CD14-positive monocyte (primary cell): ENCODE measurements around the gene ANKLE2. TPM values are rescaled to one million over a fixed set of nuclear protein-coding genes. Genes with fewer than 3 reads are reported as not detected.
A peak's percentile ranks its signal among the peaks of the same experiment; 100 is the strongest.

Experiments
- DNase-seq, 3 donors: peaks; one replicate each; pipeline ENCODE4 v3.0.0-alpha.2; 2011 to 2022
- H2AFZ ChIP-seq: 2 replicates; pipeline ENCODE4 v1.6.0; 2012; ENCODE audit warnings: mild to moderate bottlenecking, low read depth, low read length, inconsistent platforms; ENCODE audit not compliant: insufficient read depth, poor library complexity, severe bottlenecking
- H3K27ac ChIP-seq, 2 donors: 1 replicate in 1 of 2; 2 replicates in 1 of 2; pipeline ENCODE4 v1.5.1; 2012 to 2013; ENCODE audit warnings: low read length in 2 of 2, control low read depth in 1 of 2, inconsistent platforms in 1 of 2, low read depth in 1 of 2, mild to moderate bottlenecking in 1 of 2
- H3K27me3 ChIP-seq, 2 donors: one replicate each; pipeline versions ENCODE4 v1.6.0 to v1.6.1; 2011 to 2013; ENCODE audit warnings: low read length in 2 of 2; ENCODE audit not compliant: control insufficient read depth in 2 of 2, insufficient read depth in 2 of 2
- H3K36me3 ChIP-seq, 2 donors: replicated peaks in 1 of 2; 1 replicate in 1 of 2; 2 replicates in 1 of 2; pipeline versions ENCODE4 v1.5.1 to v1.6.1; 2012 to 2013; ENCODE audit warnings: low read length in 2 of 2, control low read depth in 1 of 2, inconsistent platforms in 1 of 2, mild to moderate bottlenecking in 1 of 2; ENCODE audit not compliant: insufficient read depth in 2 of 2, control insufficient read depth in 1 of 2
- H3K4me1 ChIP-seq, 2 donors: 1 replicate in 1 of 2; 2 replicates in 1 of 2; pipeline versions ENCODE4 v1.5.1 to v1.6.1; 2012 to 2013; ENCODE audit warnings: low read length in 2 of 2, control low read depth in 1 of 2, inconsistent platforms in 1 of 2, mild to moderate bottlenecking in 1 of 2, moderate library complexity in 1 of 2; ENCODE audit not compliant: insufficient read depth in 2 of 2, control insufficient read depth in 1 of 2
- H3K4me2 ChIP-seq: replicated peaks from 2 replicates; pipeline ENCODE3; 2012; ENCODE audit warnings: low read length, moderate library complexity, mild to moderate bottlenecking; ENCODE audit not compliant: poor library complexity, severe bottlenecking; ENCODE audit errors: extremely low read depth
- H3K4me3 ChIP-seq, 3 experiments: fragments of 200-600 bp in 1 of 3; sonication (generic) in 1 of 3; replicated peaks in 1 of 3; 1 replicate in 2 of 3; 2 replicates in 1 of 3; pipeline ENCODE4 v1.5.1; 2011 to 2013; ENCODE audit warnings: low read length in 3 of 3, mild to moderate bottlenecking in 3 of 3, control low read depth in 2 of 3, low read depth in 2 of 3, inconsistent platforms in 1 of 3, moderate library complexity in 1 of 3
- H3K79me2 ChIP-seq: 2 replicates; pipeline ENCODE4 v1.6.0; 2012; ENCODE audit warnings: mild to moderate bottlenecking, control low read depth, inconsistent platforms, low read length, moderate library complexity; ENCODE audit not compliant: insufficient read depth
- H3K9ac ChIP-seq: 2 replicates; pipeline ENCODE4 v1.6.0; 2017; ENCODE audit warnings: low read length, mild to moderate bottlenecking; ENCODE audit not compliant: insufficient read depth, poor library complexity, severe bottlenecking
- H3K9me3 ChIP-seq, 2 donors: replicated peaks in 1 of 2; 1 replicate in 1 of 2; 2 replicates in 1 of 2; pipeline versions ENCODE4 v1.5.1 to v1.6.1; 2012 to 2013; ENCODE audit warnings: low read length in 2 of 2, control low read depth in 1 of 2; ENCODE audit not compliant: control insufficient read depth in 1 of 2, insufficient read depth in 1 of 2
- H4K20me1 ChIP-seq: 2 replicates; pipeline ENCODE4 v1.6.0; 2012; ENCODE audit warnings: mild to moderate bottlenecking, low read length, control low read depth, moderate library complexity; ENCODE audit not compliant: insufficient read depth
- H3K27ac Mint-ChIP-seq, 7 donors: one replicate each; pipeline ENCODE4 v1.8.0; 2020; ENCODE audit warnings: mild to moderate bottlenecking in 7 of 7, mixed read lengths in 7 of 7, moderate library complexity in 6 of 7, inconsistent platforms in 2 of 7
- H3K27me3 Mint-ChIP-seq, 3 donors: one replicate each; pipeline ENCODE4 v1.8.0; 2021 to 2022; ENCODE audit warnings: low read depth in 3 of 3, mild to moderate bottlenecking in 3 of 3, mixed read lengths in 3 of 3, moderate library complexity in 3 of 3, inconsistent platforms in 1 of 3
- H3K36me3 Mint-ChIP-seq, 2 donors: one replicate each; pipeline ENCODE4 v1.8.0; 2020; ENCODE audit warnings: mixed read lengths in 2 of 2, inconsistent platforms in 1 of 2, mild to moderate bottlenecking in 1 of 2
- H3K4me1 Mint-ChIP-seq: one replicate; pipeline ENCODE4 v1.8.0; 2020; ENCODE audit warnings: mild to moderate bottlenecking, mixed read lengths
- H3K4me3 Mint-ChIP-seq, 2 donors: one replicate each; pipeline ENCODE4 v1.8.0; 2020; ENCODE audit warnings: mild to moderate bottlenecking in 2 of 2, mixed read lengths in 2 of 2, moderate library complexity in 1 of 2
- H3K9me3 Mint-ChIP-seq, 7 donors: one replicate each; pipeline ENCODE4 v1.8.0; 2020 to 2022; ENCODE audit warnings: mixed read lengths in 7 of 7, mild to moderate bottlenecking in 6 of 7, moderate library complexity in 6 of 7, inconsistent platforms in 2 of 7
- WGBS: methylation state at CpG from one replicate; pipeline ENCODE4 v1.1.5; 2013; ENCODE audit warnings: missing lambda C conversion rate; ENCODE audit not compliant: insufficient coverage; 5-methylcytosine and 5-hydroxymethylcytosine counted together
- intact Hi-C, 2 donors: fragments of 100-400 bp; cut with micrococcal nuclease; formaldehyde crosslinking; loops; one replicate each; pipeline versions ENCODE4 v1.15.0 to v1.15.1; 2023
- polyA plus RNA-seq, 3 donors: library from polyadenylated mRNA; depleted of rRNA in 1 of 3; unstranded in 2 of 3; stranded (reverse) in 1 of 3; fragments of 300-500 nt in 2 of 3; fragments of >200 nt in 1 of 3; fragmentation: Illumina TruSeq in 2 of 3; gene quantifications; 1 replicate in 2 of 3; 2 replicates in 1 of 3; pipeline ENCODE4 v1.2.3, GENCODE V29; 2012 to 2021
- TF ChIP-seq, protein P1 (sequence below): fragments of 200-600 bp; IDR thresholded peaks from one replicate; pipeline ENCODE4 v1.8.0; 2022; ENCODE audit warnings: antibody characterized with exemption, mild to moderate bottlenecking

The ANKLE2 gene
- polyA plus RNA-seq, 3 donors: 10.1 to 88.4 (median 15.0) TPM

- H3K79me2 ChIP-seq: no peaks in the 10 kb centered on the region
- peaks cover 0 to 6% of the 10 kb centered on the region in 2 donors for H3K36me3 ChIP-seq
- Mint-ChIP-seq H3K4me3 (no peak overlapping the region), H3K36me3 (peaks cover 22 to 46% of the 10 kb centered on the region in 2 donors), H3K4me1 (peaks cover 7% of the 10 kb centered on the region), H3K27ac (peak overlapping the region in 1 of 7 donors; percentile 71), H3K9me3 (no peaks in the 10 kb centered on the region), H3K27me3 (peaks cover 0 to 1% (median 0%) of the 10 kb centered on the region in 3 donors)
- no peaks in the 10 kb centered on the region for H3K9me3 ChIP-seq
- no peak overlapping the region for H3K27ac ChIP-seq
- 100% methylated on average over 2 of the region's 10 CpGs for WGBS
- H3K27me3 ChIP-seq: no peaks in the 10 kb centered on the region
- TF ChIP-seq, protein P1, sequence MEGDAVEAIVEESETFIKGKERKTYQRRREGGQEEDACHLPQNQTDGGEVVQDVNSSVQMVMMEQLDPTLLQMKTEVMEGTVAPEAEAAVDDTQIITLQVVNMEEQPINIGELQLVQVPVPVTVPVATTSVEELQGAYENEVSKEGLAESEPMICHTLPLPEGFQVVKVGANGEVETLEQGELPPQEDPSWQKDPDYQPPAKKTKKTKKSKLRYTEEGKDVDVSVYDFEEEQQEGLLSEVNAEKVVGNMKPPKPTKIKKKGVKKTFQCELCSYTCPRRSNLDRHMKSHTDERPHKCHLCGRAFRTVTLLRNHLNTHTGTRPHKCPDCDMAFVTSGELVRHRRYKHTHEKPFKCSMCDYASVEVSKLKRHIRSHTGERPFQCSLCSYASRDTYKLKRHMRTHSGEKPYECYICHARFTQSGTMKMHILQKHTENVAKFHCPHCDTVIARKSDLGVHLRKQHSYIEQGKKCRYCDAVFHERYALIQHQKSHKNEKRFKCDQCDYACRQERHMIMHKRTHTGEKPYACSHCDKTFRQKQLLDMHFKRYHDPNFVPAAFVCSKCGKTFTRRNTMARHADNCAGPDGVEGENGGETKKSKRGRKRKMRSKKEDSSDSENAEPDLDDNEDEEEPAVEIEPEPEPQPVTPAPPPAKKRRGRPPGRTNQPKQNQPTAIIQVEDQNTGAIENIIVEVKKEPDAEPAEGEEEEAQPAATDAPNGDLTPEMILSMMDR: no peak
- no peak for DNase-seq
- peaks cover 0 to 3% of the 10 kb centered on the region in 2 donors for H3K4me1 ChIP-seq
- intact Hi-C loops: no loop called here
- no peak overlapping the region for H3K4me3 ChIP-seq
- H3K9ac ChIP-seq: no peak overlapping the region
- H2AFZ ChIP-seq: no peak overlapping the region
- no peaks in the 10 kb centered on the region for H4K20me1 ChIP-seq
- no peak overlapping the region for H3K4me2 ChIP-seq
These were observed 61.3 kb downstream of the ANKLE2 start for GRCh38 chr12:132700212-132700822.

DNA sequence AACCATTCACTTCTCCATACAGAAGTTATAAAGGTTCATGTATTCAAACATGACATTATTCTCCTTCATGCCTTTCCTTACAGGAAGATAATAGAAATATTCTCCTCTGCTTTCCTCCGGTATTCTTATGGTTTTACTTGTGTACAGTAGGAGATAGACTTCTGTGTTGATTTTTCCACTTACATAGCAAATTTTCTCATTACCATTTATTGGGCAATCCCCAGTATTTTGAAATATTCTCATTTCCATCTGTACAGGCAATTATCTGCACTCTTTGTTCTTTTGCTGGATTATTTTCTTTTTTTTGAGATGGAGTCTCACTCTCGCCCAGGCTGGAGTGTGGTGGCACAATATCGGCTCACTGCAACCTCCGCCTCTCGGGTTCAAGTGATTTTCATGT, 63.3 kb downstream of the ANKLE2 start:
- H3K9me3 Mint-ChIP-seq: no peaks in the 10 kb centered on the region
- intact Hi-C loops: no loop called here
- 58% methylated on average over 4 of the region's 5 CpGs for WGBS
- H3K4me3 Mint-ChIP-seq: no peak overlapping the region
- no peak overlapping the region for H2AFZ ChIP-seq
- H3K36me3 ChIP-seq: peaks cover 0 to 6% of the 10 kb centered on the region in 2 donors
- H3K27me3 Mint-ChIP-seq: peaks cover 0 to 1% (median 0%) of the 10 kb centered on the region in 3 donors
- TF ChIP-seq, protein P1: no peak
- H3K36me3 Mint-ChIP-seq: peaks cover 11 to 34% of the 10 kb centered on the region in 2 donors
- H3K4me1 Mint-ChIP-seq: peaks cover 7% of the 10 kb centered on the region
- DNase-seq: no peak
- peak overlapping the region in 1 of 2 donors; percentile 53 for H3K27ac ChIP-seq
- no peaks in the 10 kb centered on the region for H3K27me3 ChIP-seq
- H3K4me3 ChIP-seq: no peak overlapping the region
- no peaks in the 10 kb centered on the region for H4K20me1 ChIP-seq
- peak overlapping the region; percentile 15 for H3K9ac ChIP-seq
- H3K4me2 ChIP-seq: no peak overlapping the region
- peaks cover 0 to 3% of the 10 kb centered on the region in 2 donors for H3K4me1 ChIP-seq
- H3K27ac Mint-ChIP-seq: peak overlapping the region in 2 of 7 donors; percentile 34 to 80
- H3K9me3 ChIP-seq: no peaks in the 10 kb centered on the region
- no peaks in the 10 kb centered on the region for H3K79me2 ChIP-seq
